CD8-positive, alpha-beta memory T cell (primary cell): ENCODE results near the gene PRDM16. TPM values are rescaled to one million over a fixed set of nuclear protein-coding genes. Genes with fewer than 3 reads are reported as not detected.

Experiments used
- CTCF ChIA-PET: fragments of 350-600 bp; sonication (Branson Sonifier 250); formaldehyde crosslinking; loops from one replicate; lab custom pipeline; 2021; ENCODE audit warnings: antibody characterized with exemption; lab: Charles Lee
- POLR2A ChIA-PET: fragments of 350-600 bp; sonication (Branson Sonifier 250); formaldehyde crosslinking; loops from one replicate; lab custom pipeline; 2021; ENCODE audit warnings: antibody characterized with exemption; lab: Charles Lee
- DNase-seq, 5 donors: peaks; one replicate each; pipeline versions ENCODE4 v3.0.0 to v3.0.0-alpha.2; 2020 to 2022; ENCODE audit warnings: mixed read lengths in 1 of 5
- H3K27ac ChIP-seq: one replicate; pipeline ENCODE4 v1.7.0; 2013; ENCODE audit warnings: low read depth, mild to moderate bottlenecking, low read length, moderate library complexity
- H3K27me3 ChIP-seq: 2 replicates; pipeline ENCODE4 v1.7.0; 2013; ENCODE audit warnings: low read length, mild to moderate bottlenecking; ENCODE audit not compliant: insufficient read depth, poor library complexity, severe bottlenecking
- H3K36me3 ChIP-seq: 2 replicates; pipeline ENCODE4 v1.7.0; 2013; ENCODE audit warnings: mild to moderate bottlenecking, low read length, moderate library complexity; ENCODE audit not compliant: insufficient read depth
- H3K4me1 ChIP-seq: 2 replicates; pipeline ENCODE4 v1.7.0; 2013; ENCODE audit warnings: mild to moderate bottlenecking, low read length, moderate library complexity; ENCODE audit not compliant: insufficient read depth
- H3K4me3 ChIP-seq: 2 replicates; pipeline ENCODE4 v1.7.0; 2013; ENCODE audit warnings: mild to moderate bottlenecking, low read length
- H3K9me3 ChIP-seq: 2 replicates; pipeline ENCODE4 v1.7.0; 2013; ENCODE audit warnings: mild to moderate bottlenecking, low read length
- H3K27ac Mint-ChIP-seq, 8 donors: one replicate each; pipeline ENCODE4 v1.8.0; 2020 to 2021; ENCODE audit warnings: mixed read lengths in 8 of 8, mild to moderate bottlenecking in 6 of 8, inconsistent platforms in 3 of 8, moderate library complexity in 3 of 8
- H3K27me3 Mint-ChIP-seq, 2 donors: one replicate each; pipeline ENCODE4 v1.8.0; 2020 to 2021; ENCODE audit warnings: mixed read lengths in 2 of 2, mild to moderate bottlenecking in 1 of 2, moderate library complexity in 1 of 2
- H3K36me3 Mint-ChIP-seq, 3 donors: one replicate each; pipeline ENCODE4 v1.8.0; 2020 to 2021; ENCODE audit warnings: mixed read lengths in 3 of 3, inconsistent platforms in 1 of 3, mild to moderate bottlenecking in 1 of 3
- H3K4me1 Mint-ChIP-seq, 3 donors: one replicate each; pipeline ENCODE4 v1.8.0; 2020 to 2021; ENCODE audit warnings: mixed read lengths in 3 of 3, inconsistent platforms in 1 of 3, mild to moderate bottlenecking in 1 of 3
- H3K4me3 Mint-ChIP-seq, 7 donors: one replicate each; pipeline ENCODE4 v1.8.0; 2020 to 2021; ENCODE audit warnings: mixed read lengths in 7 of 7, mild to moderate bottlenecking in 6 of 7, moderate library complexity in 4 of 7, inconsistent platforms in 2 of 7
- H3K9me3 Mint-ChIP-seq, 5 donors: one replicate each; pipeline ENCODE4 v1.8.0; 2020 to 2022; ENCODE audit warnings: mixed read lengths in 5 of 5, mild to moderate bottlenecking in 3 of 5, moderate library complexity in 2 of 5, inconsistent platforms in 1 of 5
- polyA plus RNA-seq: library from polyadenylated mRNA; unstranded; fragments of 300-500 nt; fragmentation: Illumina TruSeq; gene quantifications from one replicate; pipeline ENCODE4 v1.2.3, GENCODE V29; 2021
- total RNA-seq, 2 experiments: library from RNA; stranded (reverse); gene quantifications; one replicate each; pipeline ENCODE4 v1.2.3, GENCODE V29; 2021

Gene PRDM16
- total and polyA plus RNA-seq, 3 experiments from 2014 or later = not detected

DNA sequence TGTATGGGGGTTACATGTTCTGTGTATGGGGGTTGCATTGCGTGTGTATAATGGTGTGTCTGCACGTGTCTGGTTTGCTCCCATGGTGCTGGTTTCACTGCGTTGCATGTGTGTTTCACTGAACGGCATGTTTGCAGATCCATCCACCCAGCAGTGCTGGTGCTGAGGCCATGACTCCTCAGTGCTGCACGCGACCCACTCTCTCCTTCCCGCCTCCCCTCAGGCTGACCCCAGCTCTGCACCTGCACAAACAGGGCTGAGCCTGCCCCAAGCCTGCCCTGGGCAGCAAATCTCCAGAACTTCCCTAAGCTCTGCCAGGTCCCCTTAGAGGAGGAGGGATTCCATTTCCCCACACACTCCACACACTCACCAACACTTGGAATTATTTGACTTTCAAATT, 29.0 kb upstream of the PRDM16 start:
- Histone ChIP-seq H3K27ac (no peak overlapping the region), H3K9me3 (no peaks in the 10 kb centered on the region), H3K36me3 (no peaks in the 10 kb centered on the region), H3K4me3 (no peak overlapping the region), H3K27me3 (no peaks in the 10 kb centered on the region), H3K4me1 (peaks cover 7% of the 10 kb centered on the region)
- Mint-ChIP-seq H3K9me3 (no peaks in the 10 kb centered on the region), H3K27me3 (peaks cover 1 to 10% of the 10 kb centered on the region in 2 donors), H3K4me3 (no peak overlapping the region), H3K4me1 (no peaks in the 10 kb centered on the region), H3K36me3 (no peaks in the 10 kb centered on the region), H3K27ac (no peak overlapping the region)
- POLR2A ChIA-PET = no interaction called here
- DNase-seq = peak in 1 of 5 donors; percentile 6
- CTCF ChIA-PET = no interaction called here

DNA sequence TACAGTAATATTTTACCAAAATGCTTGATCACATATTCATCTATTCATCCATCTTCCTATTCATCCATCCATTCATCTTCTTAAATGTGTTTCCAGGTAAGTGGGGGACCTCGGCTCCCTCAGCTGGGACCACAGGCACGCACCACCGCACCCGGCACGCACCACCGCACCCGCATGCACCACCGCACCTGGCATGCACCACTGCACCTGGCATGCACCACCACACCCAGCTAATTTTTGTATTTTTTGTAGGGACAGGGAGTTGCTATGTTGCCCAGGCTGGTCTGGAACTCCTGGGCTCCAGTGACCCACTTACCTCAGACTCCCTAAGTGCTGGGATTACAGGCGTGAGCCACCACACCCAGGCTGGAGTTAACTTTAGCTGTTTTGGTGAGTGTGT, 26.5 kb upstream of the PRDM16 start:
- H3K36me3 Mint-ChIP-seq = no peaks in the 10 kb centered on the region
- Histone ChIP-seq H3K9me3 (no peaks in the 10 kb centered on the region), H3K4me1 (peaks cover 7% of the 10 kb centered on the region), H3K27me3 (no peaks in the 10 kb centered on the region), H3K4me3 (no peak overlapping the region), H3K36me3 (no peaks in the 10 kb centered on the region), H3K27ac (no peak overlapping the region)
- DNase-seq = peak in 1 of 5 donors; percentile 4
- no peak overlapping the region for H3K27ac Mint-ChIP-seq
- POLR2A ChIA-PET = no interaction called here
- no peaks in the 10 kb centered on the region for H3K4me1 Mint-ChIP-seq
- H3K27me3 Mint-ChIP-seq = peaks cover 1 to 26% of the 10 kb centered on the region in 2 donors
- no peaks in the 10 kb centered on the region for H3K9me3 Mint-ChIP-seq
- CTCF ChIA-PET = no interaction called here
- no peak overlapping the region for H3K4me3 Mint-ChIP-seq

- Mint-ChIP-seq H3K36me3 (no peaks in the 10 kb centered on the region), H3K27me3 (peaks cover 9 to 40% of the 10 kb centered on the region in 2 donors), H3K4me1 (no peaks in the 10 kb centered on the region), H3K4me3 (no peak overlapping the region), H3K27ac (no peak overlapping the region), H3K9me3 (peaks cover 0 to 2% (median 0%) of the 10 kb centered on the region in 5 donors)
- ChIA-PET POLR2A (no interaction called here), CTCF (interaction anchor here (1.4 kb wide), 1 partner anchor 10 kb away, joined by 3 read pairs; no protein-coding TSS in a partner anchor)
- H3K4me3 ChIP-seq = no peak overlapping the region
- no peaks in the 10 kb centered on the region for H3K36me3 ChIP-seq
- H3K4me1 ChIP-seq = no peaks in the 10 kb centered on the region
- H3K9me3 ChIP-seq = no peaks in the 10 kb centered on the region
- DNase-seq = peak in 1 of 5 donors; percentile 18
- no peak overlapping the region for H3K27ac ChIP-seq
- no peaks in the 10 kb centered on the region for H3K27me3 ChIP-seq
Measured at GRCh38 chr1:3049164-3049563, 19.8 kb upstream of the PRDM16 start.

DNA sequence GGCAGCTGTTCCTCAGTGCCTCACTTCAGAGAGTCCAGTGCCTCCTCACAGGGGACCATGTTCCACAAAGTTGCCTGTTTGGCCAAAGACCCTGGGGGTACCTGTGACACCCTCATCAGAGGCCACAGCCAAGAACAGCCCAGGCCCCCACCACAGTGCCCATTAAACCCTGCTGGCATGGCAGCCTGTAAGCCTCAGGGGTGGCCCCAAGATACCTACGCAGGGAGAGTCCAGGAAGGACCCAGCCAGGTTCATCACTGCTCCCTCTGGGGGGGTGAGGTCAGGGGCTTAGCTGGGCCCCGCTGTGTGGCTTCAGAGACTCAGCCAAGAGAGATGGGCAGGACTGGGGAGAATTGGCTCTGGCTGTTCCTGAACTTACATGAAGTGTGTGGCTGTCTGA, 19.1 kb upstream of the PRDM16 start:
- no peaks in the 10 kb centered on the region for H3K36me3 ChIP-seq
- Mint-ChIP-seq H3K9me3 (peaks cover 0 to 2% (median 0%) of the 10 kb centered on the region in 5 donors), H3K27me3 (peaks cover 15 to 40% of the 10 kb centered on the region in 2 donors), H3K4me1 (no peaks in the 10 kb centered on the region), H3K27ac (no peak overlapping the region), H3K4me3 (no peak overlapping the region), H3K36me3 (no peaks in the 10 kb centered on the region)
- ChIA-PET CTCF (interaction anchor here (1.4 kb wide), 1 partner anchor 11 kb away, joined by 3 read pairs; no protein-coding TSS in a partner anchor), POLR2A (no interaction called here)
- H3K27me3 ChIP-seq = no peaks in the 10 kb centered on the region
- H3K9me3 ChIP-seq = no peaks in the 10 kb centered on the region
- no peak overlapping the region for H3K27ac ChIP-seq
- no peak overlapping the region for H3K4me3 ChIP-seq
- peak in 1 of 5 donors; percentile 15 for DNase-seq
- H3K4me1 ChIP-seq = no peaks in the 10 kb centered on the region

DNA sequence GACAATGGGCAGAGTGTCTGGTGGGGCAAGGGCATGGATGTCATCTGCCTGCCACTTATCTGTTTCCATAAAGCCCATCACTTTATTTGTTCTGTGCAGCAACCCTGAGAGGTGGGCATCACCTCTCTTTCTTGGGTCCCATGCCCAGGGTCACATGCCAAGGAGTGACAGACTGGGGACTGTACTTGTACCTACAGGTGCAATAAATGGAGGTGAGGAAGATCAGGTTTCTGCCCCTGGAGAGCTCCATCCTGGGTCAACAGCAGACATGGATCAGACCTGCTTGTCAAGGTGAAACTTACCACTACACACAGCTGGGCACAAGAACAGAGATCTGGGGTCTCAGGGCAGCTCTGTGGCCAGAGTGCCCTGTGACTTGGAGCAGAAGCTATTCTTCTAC, 18.4 kb upstream of the PRDM16 start:
- no peak overlapping the region for H3K27ac ChIP-seq
- peak in 1 of 5 donors; percentile 3 for DNase-seq
- no peaks in the 10 kb centered on the region for H3K9me3 ChIP-seq
- CTCF ChIA-PET = no interaction called here
- H3K27me3 Mint-ChIP-seq = peaks cover 15 to 35% of the 10 kb centered on the region in 2 donors
- H3K4me3 Mint-ChIP-seq = no peak overlapping the region
- no peaks in the 10 kb centered on the region for H3K4me1 Mint-ChIP-seq
- no peaks in the 10 kb centered on the region for H3K27me3 ChIP-seq
- no peak overlapping the region for H3K4me3 ChIP-seq
- H3K9me3 Mint-ChIP-seq = peaks cover 0 to 2% (median 0%) of the 10 kb centered on the region in 5 donors
- POLR2A ChIA-PET = no interaction called here
- no peaks in the 10 kb centered on the region for H3K4me1 ChIP-seq
- H3K36me3 Mint-ChIP-seq = no peaks in the 10 kb centered on the region
- no peak overlapping the region for H3K27ac Mint-ChIP-seq
- no peaks in the 10 kb centered on the region for H3K36me3 ChIP-seq

DNA sequence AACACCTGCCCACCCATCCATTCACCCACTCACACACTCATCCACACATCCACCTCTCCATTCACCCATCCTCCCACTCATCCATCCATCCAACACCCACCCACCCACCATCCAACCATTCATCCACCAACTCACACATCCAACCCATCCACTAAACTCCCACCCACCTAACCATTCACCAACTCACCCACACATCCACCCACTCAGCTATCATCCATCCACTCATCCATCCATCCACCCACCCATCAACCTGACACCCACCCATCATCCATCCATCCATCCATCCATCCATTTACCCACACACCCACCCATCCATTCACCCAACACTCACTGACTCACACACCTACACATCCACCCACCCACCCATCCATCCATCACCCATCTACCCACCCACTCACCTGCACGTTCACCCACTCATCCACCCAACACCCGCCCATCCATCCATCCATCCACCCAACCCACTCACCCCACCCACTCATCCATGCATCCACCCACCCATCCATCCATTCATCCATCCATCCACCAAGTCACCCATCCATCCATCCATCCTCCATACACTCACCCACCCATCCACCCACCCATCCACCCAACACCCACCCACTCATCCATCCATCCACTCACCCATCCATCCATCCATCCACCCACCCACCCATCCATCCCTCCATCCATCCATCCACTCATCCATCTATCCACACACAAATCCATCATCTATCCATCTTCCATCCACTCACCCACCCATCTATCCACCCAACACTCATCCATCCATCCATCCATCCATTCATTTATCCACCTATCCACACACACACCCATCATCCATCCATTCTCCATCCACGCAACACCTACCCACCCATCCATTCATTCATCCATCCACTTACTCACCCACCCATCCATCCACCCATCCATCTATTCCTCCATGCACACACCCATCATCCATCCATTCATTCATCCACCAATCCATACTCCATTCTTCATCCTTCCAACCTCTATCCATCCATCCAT, 17.4 kb upstream of the PRDM16 start:
- ChIA-PET POLR2A (no interaction called here), CTCF (no interaction called here)
- no peaks in the 10 kb centered on the region for H3K4me1 Mint-ChIP-seq
- Histone ChIP-seq H3K36me3 (no peaks in the 10 kb centered on the region), H3K9me3 (no peaks in the 10 kb centered on the region), H3K4me3 (no peak overlapping the region), H3K27me3 (no peaks in the 10 kb centered on the region), H3K4me1 (no peaks in the 10 kb centered on the region), H3K27ac (no peak overlapping the region)
- no peak overlapping the region for H3K27ac Mint-ChIP-seq
- peaks cover 0 to 2% (median 0%) of the 10 kb centered on the region in 5 donors for H3K9me3 Mint-ChIP-seq
- H3K27me3 Mint-ChIP-seq = peaks cover 15 to 29% of the 10 kb centered on the region in 2 donors
- peak in 1 of 5 donors; percentile 2 for DNase-seq
- no peak overlapping the region for H3K4me3 Mint-ChIP-seq
- no peaks in the 10 kb centered on the region for H3K36me3 Mint-ChIP-seq

DNA sequence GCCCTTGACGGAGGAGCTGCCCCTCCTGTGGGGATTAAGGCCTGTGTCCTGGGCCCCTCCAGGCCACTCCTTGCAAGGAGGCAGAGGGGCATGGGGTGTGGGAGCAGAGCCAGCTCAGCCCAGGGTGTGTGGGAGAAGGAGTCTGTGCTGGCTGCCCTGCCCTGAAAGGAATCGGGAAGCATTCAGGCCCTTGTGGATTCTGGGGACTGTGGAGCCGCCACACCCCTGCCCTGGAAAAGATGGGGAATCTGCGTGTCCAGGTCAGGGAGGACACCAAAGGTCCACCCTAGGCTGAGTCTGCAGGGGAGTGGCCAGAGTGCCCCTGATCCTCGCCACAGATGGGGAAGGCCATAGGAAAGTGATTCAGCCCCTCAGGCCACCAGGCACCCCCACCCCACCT, 16.5 kb upstream of the PRDM16 start:
- H3K36me3 ChIP-seq = no peaks in the 10 kb centered on the region

DNA sequence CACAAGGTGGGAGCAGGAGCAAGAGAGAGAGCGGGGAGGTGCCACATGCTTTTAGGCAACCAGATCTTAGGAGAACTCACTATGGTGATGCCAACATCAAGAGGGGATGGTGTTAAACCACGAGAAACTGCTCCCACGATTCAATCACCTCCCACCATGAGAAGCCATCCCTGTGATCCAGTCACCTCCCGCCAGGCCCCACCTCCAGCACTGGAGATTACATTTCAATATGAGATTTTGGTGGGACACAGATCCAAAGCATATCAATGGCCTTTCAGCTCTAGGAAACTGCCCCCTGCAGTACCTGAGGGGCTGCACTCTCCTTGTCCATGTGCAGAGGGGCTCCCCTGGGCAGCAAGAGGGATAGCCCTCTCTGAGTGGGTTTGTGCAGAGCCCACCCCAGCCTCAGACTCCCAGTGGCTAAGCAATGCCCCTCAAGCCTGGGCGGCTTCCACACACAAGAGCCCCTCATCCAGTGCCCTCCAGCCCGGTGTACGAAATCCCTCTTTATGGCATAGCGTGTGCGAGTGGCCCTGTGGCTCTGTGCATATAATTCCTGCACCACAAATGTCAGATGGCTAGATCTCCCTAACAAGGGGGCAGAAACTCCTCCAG, 15.5 kb upstream of the PRDM16 start:
- no peaks in the 10 kb centered on the region for H3K4me1 ChIP-seq
- CTCF ChIA-PET = no interaction called here
- H3K27me3 ChIP-seq = no peaks in the 10 kb centered on the region
- DNase-seq = peak in 1 of 5 donors; percentile 13
- H3K4me3 ChIP-seq = no peak overlapping the region
- H3K27ac Mint-ChIP-seq = peak overlapping the region in 1 of 8 donors; percentile 77
- H3K36me3 ChIP-seq = no peaks in the 10 kb centered on the region
- H3K9me3 ChIP-seq = no peaks in the 10 kb centered on the region
- H3K9me3 Mint-ChIP-seq = peaks cover 0 to 2% (median 0%) of the 10 kb centered on the region in 5 donors
- H3K36me3 Mint-ChIP-seq = no peaks in the 10 kb centered on the region
- H3K27me3 Mint-ChIP-seq = peaks cover 15 to 24% of the 10 kb centered on the region in 2 donors
- no peak overlapping the region for H3K27ac ChIP-seq
- H3K4me1 Mint-ChIP-seq = no peaks in the 10 kb centered on the region
- no peak overlapping the region for H3K4me3 Mint-ChIP-seq
- POLR2A ChIA-PET = no interaction called here

More for the DNA sequence above, 16.5 kb upstream of the PRDM16 start:
- POLR2A ChIA-PET = no interaction called here
- Mint-ChIP-seq H3K4me3 (no peak overlapping the region), H3K36me3 (no peaks in the 10 kb centered on the region), H3K4me1 (no peaks in the 10 kb centered on the region), H3K27ac (no peak overlapping the region), H3K9me3 (peaks cover 0 to 2% (median 0%) of the 10 kb centered on the region in 5 donors), H3K27me3 (peaks cover 15 to 24% of the 10 kb centered on the region in 2 donors)
- H3K4me1 ChIP-seq = no peaks in the 10 kb centered on the region
- H3K27me3 ChIP-seq = no peaks in the 10 kb centered on the region
- H3K27ac ChIP-seq = no peak overlapping the region
- H3K4me3 ChIP-seq = no peak overlapping the region
- CTCF ChIA-PET = no interaction called here
- DNase-seq = peak in 1 of 5 donors; percentile 43
- no peaks in the 10 kb centered on the region for H3K9me3 ChIP-seq
